Transverse colon (tissue), 4 donors: ENCODE measurements around the gene RASAL1. TPM values are rescaled to one million over a fixed set of nuclear protein-coding genes. Genes with fewer than 3 reads are reported as not detected.

ENCODE experiments used
- DNase-seq: peaks from one replicate; pipeline ENCODE4 v3.0.0-alpha.2; 2019
- H3K27ac ChIP-seq, 4 donors: fragments of 200-600 bp; sonication (generic); 2 replicates each; pipeline ENCODE4 v1.5.1; 2016 to 2018; ENCODE audit warnings: inconsistent platforms in 4 of 4
- H3K27me3 ChIP-seq: fragments of 200-600 bp; sonication (generic); 2 replicates; pipeline ENCODE4 v1.5.1; 2017; ENCODE audit warnings: inconsistent platforms
- H3K36me3 ChIP-seq, 4 donors: fragments of 200-600 bp; sonication (generic); 2 replicates each; pipeline ENCODE4 v1.5.1; 2017 to 2019; ENCODE audit warnings: inconsistent platforms in 4 of 4
- H3K4me1 ChIP-seq, 4 donors: fragments of 200-600 bp; sonication (generic); 2 replicates each; pipeline ENCODE4 v1.5.1; 2017 to 2020; ENCODE audit warnings: inconsistent platforms in 4 of 4
- H3K4me3 ChIP-seq, 4 donors: fragments of 200-600 bp; sonication (generic); 1 replicate in 1 of 4; 2 replicates in 3 of 4; pipeline versions ENCODE4 v1.5.1 to v1.6.1; 2017 to 2019; ENCODE audit warnings: inconsistent platforms in 4 of 4
- H3K9me3 ChIP-seq, 2 donors: fragments of 200-600 bp; sonication (generic); 2 replicates each; pipeline ENCODE4 v1.5.1; 2017 to 2019; ENCODE audit warnings: inconsistent platforms in 2 of 2
- EP300 ChIP-seq: sonication (generic); formaldehyde crosslinking; IDR thresholded peaks from one replicate; pipeline ENCODE4 v1.6.1; 2017; ENCODE audit warnings: antibody characterized with exemption, low read depth
- POLR2A ChIP-seq: fragments of 450-650 bp; IDR thresholded peaks from one replicate; pipeline ENCODE4 v1.6.1; 2016; ENCODE audit warnings: antibody characterized with exemption, mild to moderate bottlenecking, moderate library complexity
- POLR2AphosphoS5 ChIP-seq, 3 donors: sonication (generic); formaldehyde crosslinking; IDR thresholded peaks; one replicate each; pipeline ENCODE4 v1.6.1; 2016; ENCODE audit warnings: antibody characterized with exemption in 3 of 3
- WGBS, 2 donors: methylation state at CpG; one replicate each; pipeline ENCODE4 v1.1.5; 2018; ENCODE audit warnings: low coverage in 1 of 2; 5-methylcytosine and 5-hydroxymethylcytosine counted together
- in situ Hi-C, 4 donors: fragments of 200-750 bp; cut with MboI; loops; one replicate each; pipeline versions ENCODE4 v1.15.0 to v1.15.1; 2017; ENCODE audit warnings: low sequenced_read_pairs in 3 of 4, low pct_ligation_motif_present in 1 of 4, low pct_unique_long_range_greater_than_20kb in 1 of 4
- intact Hi-C: fragments of 100-400 bp; cut with DNase I; formaldehyde crosslinking; loops from one replicate; pipeline ENCODE4 v1.15.1; 2023; ENCODE audit warnings: low total_unique reads
- total RNA-seq, 4 donors: library from RNA; depleted of rRNA; stranded (reverse); fragments of >200 nt; gene quantifications; one replicate each; pipeline ENCODE4 v1.1.0, GENCODE V29; 2016
- TF ChIP-seq, protein P1 (sequence below), 5 experiments: fragments of 200-600 bp in 3 of 5; fragments of 450-650 bp in 2 of 5; sonication (generic) in 3 of 5; IDR thresholded peaks; 1 replicate in 2 of 5; 2 replicates in 3 of 5; pipeline ENCODE4 v1.5.1; 2016 to 2017; ENCODE audit warnings: antibody characterized with exemption in 5 of 5, inconsistent platforms in 3 of 5, mild to moderate bottlenecking in 2 of 5, moderate library complexity in 1 of 5

RASAL1 gene
- total RNA-seq, 4 donors from 2014 or later: 1.9 to 38.2 (median 4.9) TPM

DNA sequence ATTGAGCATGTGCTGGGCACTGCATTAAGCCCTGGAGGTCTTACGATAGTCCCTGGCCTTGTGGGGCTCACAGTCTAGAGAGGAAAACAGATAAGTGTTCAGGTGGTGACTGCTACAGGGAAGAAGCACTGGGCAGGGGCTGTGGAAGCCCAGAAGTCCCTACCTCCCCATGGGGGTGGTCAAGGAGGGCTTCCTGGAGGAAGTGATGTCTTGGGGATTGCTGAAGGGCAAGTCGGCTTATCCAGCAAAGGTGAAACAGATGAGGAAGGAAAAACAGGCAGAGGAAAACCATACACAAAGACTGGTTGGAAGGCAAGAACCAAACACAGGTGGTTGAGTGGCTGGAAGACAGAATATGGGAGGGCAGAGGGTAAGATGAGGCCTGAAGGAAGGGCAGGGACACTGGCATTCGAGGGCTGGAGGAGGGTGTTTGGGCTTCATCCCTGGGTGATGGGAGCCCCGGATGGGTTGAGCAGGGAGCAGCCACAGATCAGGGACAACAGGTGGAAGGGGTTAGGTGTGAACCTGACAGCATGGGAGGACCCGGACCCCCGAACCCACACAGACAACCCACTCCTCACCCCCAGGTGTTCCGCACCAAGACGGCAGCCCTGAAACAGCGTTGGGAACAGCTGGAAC lies 16.8 kb upstream of the RASAL1 start:
- Histone ChIP-seq H3K27me3 (peaks cover 51% of the 10 kb centered on the region), H3K4me1 (peaks cover 10 to 36% (median 30%) of the 10 kb centered on the region in 4 donors), H3K27ac (no peak overlapping the region), H3K9me3 (no peaks in the 10 kb centered on the region), H3K4me3 (peak overlapping the region in 2 of 4 donors; percentile 34 to 51), H3K36me3 (no peaks in the 10 kb centered on the region)
- in situ Hi-C loops (loop anchor here in 2 of 4 donors (10.0 kb wide), 1 partner anchor 108 kb away; no protein-coding TSS in a partner anchor), intact Hi-C loops (no loop called here)
- TF ChIP-seq, protein P1, sequence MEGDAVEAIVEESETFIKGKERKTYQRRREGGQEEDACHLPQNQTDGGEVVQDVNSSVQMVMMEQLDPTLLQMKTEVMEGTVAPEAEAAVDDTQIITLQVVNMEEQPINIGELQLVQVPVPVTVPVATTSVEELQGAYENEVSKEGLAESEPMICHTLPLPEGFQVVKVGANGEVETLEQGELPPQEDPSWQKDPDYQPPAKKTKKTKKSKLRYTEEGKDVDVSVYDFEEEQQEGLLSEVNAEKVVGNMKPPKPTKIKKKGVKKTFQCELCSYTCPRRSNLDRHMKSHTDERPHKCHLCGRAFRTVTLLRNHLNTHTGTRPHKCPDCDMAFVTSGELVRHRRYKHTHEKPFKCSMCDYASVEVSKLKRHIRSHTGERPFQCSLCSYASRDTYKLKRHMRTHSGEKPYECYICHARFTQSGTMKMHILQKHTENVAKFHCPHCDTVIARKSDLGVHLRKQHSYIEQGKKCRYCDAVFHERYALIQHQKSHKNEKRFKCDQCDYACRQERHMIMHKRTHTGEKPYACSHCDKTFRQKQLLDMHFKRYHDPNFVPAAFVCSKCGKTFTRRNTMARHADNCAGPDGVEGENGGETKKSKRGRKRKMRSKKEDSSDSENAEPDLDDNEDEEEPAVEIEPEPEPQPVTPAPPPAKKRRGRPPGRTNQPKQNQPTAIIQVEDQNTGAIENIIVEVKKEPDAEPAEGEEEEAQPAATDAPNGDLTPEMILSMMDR (IDR thresholded peaks at IDR 0.05): no peak
- no peak for TF ChIP-seq POLR2A
- no peak for TF ChIP-seq EP300
- no peak for TF ChIP-seq POLR2AphosphoS5 (IDR thresholded peaks at IDR 0.05)
- DNase-seq: no peak
- 29% methylated on average over 9 of the region's 9 CpGs; no CpG with 5 or more reads in 1 of the 2 donors for WGBS, 2 donors

DNA sequence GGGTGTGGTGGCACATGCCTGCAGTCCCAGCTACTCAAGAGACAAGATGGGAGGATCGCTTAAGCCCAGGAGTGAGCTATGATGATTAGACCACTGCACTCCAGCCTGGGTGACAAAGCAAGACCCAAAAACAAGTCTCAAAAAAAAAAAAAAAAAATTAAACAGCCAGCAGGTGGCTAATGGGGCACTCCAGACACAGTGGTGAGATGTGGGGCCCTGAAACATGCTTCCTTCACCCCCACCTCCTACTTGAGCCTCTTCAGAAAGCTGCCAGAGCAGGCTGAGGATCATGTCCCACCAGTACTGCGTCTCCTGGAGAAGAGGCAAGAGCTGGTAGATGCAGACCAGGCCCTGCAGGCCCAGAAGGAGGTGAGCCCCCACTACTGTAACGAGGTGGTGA lies 16.1 kb upstream of the RASAL1 start:
- H3K4me1 ChIP-seq: peaks cover 10 to 36% (median 30%) of the 10 kb centered on the region in 4 donors
- H3K9me3 ChIP-seq: no peaks in the 10 kb centered on the region
- WGBS, 2 donors: 94 to 100% methylated on average over 1 to 3 of the region's 3 CpGs
- no peak overlapping the region for H3K4me3 ChIP-seq
- peaks cover 51% of the 10 kb centered on the region for H3K27me3 ChIP-seq
- H3K36me3 ChIP-seq: no peaks in the 10 kb centered on the region
- DNase-seq: no peak
- H3K27ac ChIP-seq: no peak overlapping the region
- intact Hi-C loops: no loop called here
- no peak for TF ChIP-seq EP300
- TF ChIP-seq, protein P1 (IDR thresholded peaks at IDR 0.05): no peak
- TF ChIP-seq POLR2A: no peak
- TF ChIP-seq POLR2AphosphoS5 (IDR thresholded peaks at IDR 0.05): no peak
- in situ Hi-C loops: loop anchor here in 2 of 4 donors (10.0 kb wide), 1 partner anchor 107 kb away; no protein-coding TSS in a partner anchor

DNA sequence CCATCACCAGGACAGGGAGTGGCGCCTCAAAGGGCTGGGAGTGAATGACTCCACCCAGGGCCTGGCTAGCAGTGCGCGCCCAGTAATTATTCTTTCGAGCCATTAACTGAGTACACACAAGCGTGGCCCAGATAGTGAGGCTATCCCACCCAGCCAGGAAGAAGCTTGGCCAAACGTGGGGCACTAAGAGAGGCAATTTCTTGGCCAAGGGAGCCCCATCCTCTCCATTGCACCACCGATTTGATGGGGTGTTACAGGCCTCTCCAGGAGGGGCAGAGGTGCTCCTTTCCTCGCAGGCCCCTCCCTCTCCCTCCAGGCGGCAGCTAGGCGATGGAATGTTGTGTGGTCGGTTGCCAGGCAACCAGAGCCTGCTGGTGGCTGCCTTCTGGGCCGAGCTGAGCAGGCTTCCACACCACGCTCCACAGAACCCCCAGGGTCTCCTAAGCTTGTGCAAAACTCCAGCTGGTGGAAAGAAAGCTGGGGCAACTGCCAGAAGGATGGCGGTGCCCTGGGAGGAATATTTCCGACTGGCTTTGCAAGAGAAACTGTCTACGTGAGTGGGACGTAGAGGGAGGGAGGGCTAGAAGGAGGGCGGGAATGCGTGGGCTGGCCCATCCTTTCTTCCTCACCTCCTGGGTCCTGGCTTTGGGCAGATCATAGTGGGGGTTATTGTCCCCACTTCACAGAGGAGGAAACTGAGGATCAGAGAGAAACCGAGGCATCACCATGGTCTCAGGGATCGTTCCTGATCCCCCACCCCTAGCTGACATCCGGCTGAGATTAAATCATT lies 14.0 kb upstream of the RASAL1 start, which contains the start of gene CFAP73:
Gene CFAP73 (plus strand): TSS at position 364 of the 790 bp plus-strand sequence. CDS start 134 bp downstream, at position 498.
- DNase-seq: peak; percentile 71
- peaks cover 10 to 29% (median 27%) of the 10 kb centered on the region in 4 donors for H3K4me1 ChIP-seq
- TF ChIP-seq POLR2AphosphoS5 (IDR thresholded peaks at IDR 0.05): no peak
- no peaks in the 10 kb centered on the region for H3K9me3 ChIP-seq
- in situ Hi-C loops: loop anchor here in 2 of 4 donors (10.0 kb wide), 1 partner anchor 105 kb away; no protein-coding TSS in a partner anchor
- H3K4me3 ChIP-seq: no peak within 1 kb of the TSS
- no peaks in the 10 kb centered on the region for H3K36me3 ChIP-seq
- H3K27me3 ChIP-seq: peaks cover 36% of the 10 kb centered on the region
- intact Hi-C loops: no loop called here
- peak within 1 kb of the TSS in 1 of 4 donors; percentile 48 for H3K27ac ChIP-seq
- WGBS, 2 donors: 21% methylated on average over 21 of the region's 22 CpGs; no CpG with 5 or more reads in 1 of the 2 donors

DNA sequence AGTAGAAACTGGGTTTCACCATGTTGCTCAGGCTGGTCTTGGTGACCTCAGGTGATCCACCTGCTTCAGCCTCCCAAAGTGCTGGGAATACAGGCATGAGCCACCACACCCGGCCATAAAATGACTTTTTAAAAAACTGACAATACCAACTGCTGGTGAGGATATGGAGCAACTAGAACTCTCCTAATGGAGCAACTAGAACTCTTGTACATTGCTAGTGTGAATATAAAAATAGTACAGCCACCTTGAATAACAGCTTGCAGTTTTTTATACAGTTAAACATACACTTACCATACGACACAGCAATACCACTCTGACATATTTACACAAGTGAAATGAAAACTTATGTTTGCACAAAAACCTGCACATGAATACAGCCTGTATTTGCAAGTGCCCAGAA lies 11.4 kb upstream of the RASAL1 start:
- H3K36me3 ChIP-seq: no peaks in the 10 kb centered on the region
- H3K4me3 ChIP-seq: no peak overlapping the region
- intact Hi-C loops (no loop called here), in situ Hi-C loops (no loop called here)
- H3K27me3 ChIP-seq: peaks cover 14% of the 10 kb centered on the region
- DNase-seq: no peak
- H3K9me3 ChIP-seq: no peaks in the 10 kb centered on the region
- no peak overlapping the region for H3K27ac ChIP-seq
- peaks cover 6 to 23% (median 20%) of the 10 kb centered on the region in 4 donors for H3K4me1 ChIP-seq
- TF ChIP-seq EP300: no peak
- no peak for TF ChIP-seq POLR2A
- TF ChIP-seq POLR2AphosphoS5 (IDR thresholded peaks at IDR 0.05): no peak
- TF ChIP-seq, protein P1 (IDR thresholded peaks at IDR 0.05): no peak
- WGBS, 2 donors: 63 to 67% methylated on average over 2 of the region's 2 CpGs
